Esophagus muscularis mucosa (tissue), 4 donors: ENCODE data around the gene HDDC2. TPM values are rescaled to one million over a fixed set of nuclear protein-coding genes. Genes with fewer than 3 reads are reported as not detected.

ENCODE experiments used
- DNase-seq: peaks from one replicate; pipeline ENCODE4 v3.0.0-alpha.2; 2017; ENCODE audit errors: extremely low spot score
- H3K27ac ChIP-seq, 4 donors: fragments of 200-600 bp; sonication (generic); replicated peaks in 1 of 4; 1 replicate in 3 of 4; 2 replicates in 1 of 4; pipeline ENCODE4 v1.5.1; 2016 to 2019; ENCODE audit warnings: mild to moderate bottlenecking in 1 of 4
- H3K27me3 ChIP-seq, 4 donors: fragments of 200-600 bp; sonication (generic); one replicate each; pipeline versions ENCODE4 v1.5.1 to v1.6.0; 2016 to 2019
- H3K36me3 ChIP-seq, 4 donors: fragments of 200-600 bp; sonication (generic); one replicate each; pipeline ENCODE4 v1.5.1; 2016 to 2019
- H3K4me1 ChIP-seq, 4 donors: fragments of 200-600 bp; sonication (generic); one replicate each; pipeline ENCODE4 v1.5.1; 2016 to 2019
- H3K4me3 ChIP-seq, 4 donors: fragments of 200-600 bp; sonication (generic); 1 replicate in 2 of 4; 2 replicates in 2 of 4; pipeline ENCODE4 v1.5.1; 2016 to 2019; ENCODE audit warnings: mild to moderate bottlenecking in 4 of 4, moderate library complexity in 1 of 4
- H3K9me3 ChIP-seq, 4 donors: fragments of 200-600 bp; sonication (generic); 1 replicate in 3 of 4; 2 replicates in 1 of 4; pipeline ENCODE4 v1.5.1; 2016 to 2019
- CTCF ChIP-seq, 3 experiments: fragments of 200-600 bp in 2 of 3; fragments of 450-650 bp in 1 of 3; sonication (generic) in 2 of 3; IDR thresholded peaks; one replicate each; pipeline ENCODE4 v1.5.1; 2017 to 2019; ENCODE audit warnings: antibody characterized with exemption in 3 of 3, mild to moderate bottlenecking in 2 of 3, moderate library complexity in 1 of 3
- EP300 ChIP-seq: sonication (generic); formaldehyde crosslinking; IDR thresholded peaks from one replicate; pipeline ENCODE4 v1.6.1; 2017; ENCODE audit warnings: antibody characterized with exemption
- POLR2A ChIP-seq: fragments of 450-650 bp; IDR thresholded peaks from one replicate; pipeline ENCODE4 v1.6.1; 2017; ENCODE audit warnings: antibody characterized with exemption, moderate library complexity, mild to moderate bottlenecking, low read depth
- POLR2AphosphoS5 ChIP-seq, 2 donors: sonication (generic); formaldehyde crosslinking; IDR thresholded peaks; one replicate each; pipeline ENCODE4 v1.6.1; 2017; ENCODE audit warnings: antibody characterized with exemption in 2 of 2
- WGBS: methylation state at CpG from one replicate; pipeline ENCODE4 v1.1.5; 2018; 5-methylcytosine and 5-hydroxymethylcytosine counted together
- intact Hi-C: fragments of 100-400 bp; cut with DNase I; formaldehyde crosslinking; loops from one replicate; pipeline ENCODE4 v1.15.1; 2023
- total RNA-seq, 4 donors: library from RNA; depleted of rRNA; stranded (reverse); fragments of >200 nt; gene quantifications; one replicate each; pipeline versions ENCODE4 v1.1.0 to v1.2.1, GENCODE V29; 2016

Gene HDDC2
- total RNA-seq, 4 donors from 2014 or later: 29.6 to 47.7 (median 38.4) TPM

- H3K27ac ChIP-seq: no peak overlapping the region
- H3K4me3 ChIP-seq: no peak overlapping the region
- H3K36me3 ChIP-seq: peaks cover 0 to 75% (median 39%) of the 10 kb centered on the region in 4 donors
- H3K27me3 ChIP-seq: no peaks in the 10 kb centered on the region
- intact Hi-C loops: no loop called here
- peaks cover 22 to 39% (median 29%) of the 10 kb centered on the region in 4 donors for H3K4me1 ChIP-seq
- no peak for TF ChIP-seq EP300
- TF ChIP-seq POLR2AphosphoS5 (IDR thresholded peaks at IDR 0.05): no peak
- no peak for TF ChIP-seq CTCF (IDR thresholded peaks at IDR 0.05)
- no peak for TF ChIP-seq POLR2A
- no peaks in the 10 kb centered on the region for H3K9me3 ChIP-seq
- DNase-seq: no peak
- WGBS: 73% methylated on average over 3 of the region's 3 CpGs
Measured at GRCh38 chr6:125294925-125295324, 6.8 kb downstream of the HDDC2 start.

- no peak overlapping the region for H3K27ac ChIP-seq
- no peak for TF ChIP-seq EP300
- no peak for TF ChIP-seq POLR2A
- TF ChIP-seq POLR2AphosphoS5 (IDR thresholded peaks at IDR 0.05): no peak
- no peak for TF ChIP-seq CTCF (IDR thresholded peaks at IDR 0.05)
- no peaks in the 10 kb centered on the region for H3K9me3 ChIP-seq
- intact Hi-C loops: no loop called here
- peaks cover 16 to 31% (median 21%) of the 10 kb centered on the region in 4 donors for H3K4me1 ChIP-seq
- H3K4me3 ChIP-seq: no peak overlapping the region
- peaks cover 0 to 73% (median 35%) of the 10 kb centered on the region in 4 donors for H3K36me3 ChIP-seq
- DNase-seq: no peak
- no peaks in the 10 kb centered on the region for H3K27me3 ChIP-seq
- 95% methylated on average over 1 of the region's 1 CpG for WGBS
Measured at GRCh38 chr6:125294036-125294435, 7.7 kb downstream of the HDDC2 start.

GRCh38 chr6:125293587-125293986, 8.2 kb downstream of the HDDC2 start:
- no peaks in the 10 kb centered on the region for H3K9me3 ChIP-seq
- DNase-seq: no peak
- H3K27ac ChIP-seq: no peak overlapping the region
- peaks cover 0 to 71% (median 33%) of the 10 kb centered on the region in 4 donors for H3K36me3 ChIP-seq
- peaks cover 15 to 26% (median 21%) of the 10 kb centered on the region in 4 donors for H3K4me1 ChIP-seq
- no peak overlapping the region for H3K4me3 ChIP-seq
- WGBS: 87% methylated on average over 3 of the region's 3 CpGs
- intact Hi-C loops: no loop called here
- no peaks in the 10 kb centered on the region for H3K27me3 ChIP-seq
- TF ChIP-seq EP300: no peak
- no peak for TF ChIP-seq CTCF (IDR thresholded peaks at IDR 0.05)
- no peak for TF ChIP-seq POLR2A
- TF ChIP-seq POLR2AphosphoS5 (IDR thresholded peaks at IDR 0.05): no peak

- Histone ChIP-seq H3K9me3 (peaks cover 0 to 9% (median 0%) of the 10 kb centered on the region in 4 donors), H3K27me3 (no peaks in the 10 kb centered on the region), H3K27ac (no peak overlapping the region), H3K36me3 (peaks cover 5 to 61% (median 33%) of the 10 kb centered on the region in 4 donors), H3K4me3 (no peak overlapping the region), H3K4me1 (no peaks in the 10 kb centered on the region)
- TF ChIP-seq POLR2A (no peak), CTCF (IDR thresholded peaks at IDR 0.05) (no peak), EP300 (no peak), POLR2AphosphoS5 (IDR thresholded peaks at IDR 0.05) (no peak)
- 92% methylated on average over 9 of the region's 9 CpGs for WGBS
- DNase-seq: no peak
- intact Hi-C loops: no loop called here
Measured at GRCh38 chr6:125287718-125288117, 14.0 kb downstream of the HDDC2 start.

GRCh38 chr6:125285936-125286335, 15.8 kb downstream of the HDDC2 start:
- intact Hi-C loops: no loop called here
- H3K27me3 ChIP-seq: no peaks in the 10 kb centered on the region
- H3K36me3 ChIP-seq: peaks cover 5 to 43% (median 25%) of the 10 kb centered on the region in 4 donors
- no peaks in the 10 kb centered on the region for H3K4me1 ChIP-seq
- no peak for DNase-seq
- H3K27ac ChIP-seq: no peak overlapping the region
- TF ChIP-seq POLR2AphosphoS5 (IDR thresholded peaks at IDR 0.05): no peak
- no peak for TF ChIP-seq CTCF (IDR thresholded peaks at IDR 0.05)
- TF ChIP-seq EP300: no peak
- H3K9me3 ChIP-seq: peaks cover 0 to 11% (median 0%) of the 10 kb centered on the region in 4 donors
- no peak overlapping the region for H3K4me3 ChIP-seq
- 95% methylated on average over 1 of the region's 1 CpG for WGBS
